ENCODE measurements around the gene POU1F1.
"Not testable (repeated sequence)": the region's sequence is repeated elsewhere in the genome, so short reads cannot be mapped to it uniquely, and the experiment has no call there.

Gene POU1F1

GRCh38 chr3:87248831-87249230 is 27.6 kb downstream of the POU1F1 start:
- no peak for DNase-seq

GRCh38 chr3:87248231-87248630 is 28.2 kb downstream of the POU1F1 start:
- DNase-seq, result not testable (repeated sequence)

GRCh38 chr3:87247430-87247773 is 29.0 kb downstream of the POU1F1 start:
- no peak for DNase-seq

- no peak for DNase-seq
Measured at GRCh38 chr3:87246662-87247429, 29.5 kb downstream of the POU1F1 start.

- no peak for DNase-seq
Measured at GRCh38 chr3:87236093-87236492, 40.3 kb downstream of the POU1F1 start.

- no peak for DNase-seq
Measured at GRCh38 chr3:87233805-87234204, 42.6 kb downstream of the POU1F1 start.

GRCh38 chr3:87229113-87229512 is 47.3 kb downstream of the POU1F1 start:
- no peak for DNase-seq

- no peak for DNase-seq
Measured at GRCh38 chr3:87228316-87228715, 48.1 kb downstream of the POU1F1 start.

GRCh38 chr3:87227835-87228144 is 48.6 kb downstream of the POU1F1 start:
- DNase-seq, result no peak

- DNase-seq, result peak; percentile 72
Measured at GRCh38 chr3:87227104-87227834, 49.1 kb downstream of the POU1F1 start, which contains the start of gene CHMP2B. TSS of gene CHMP2B (plus strand) at chr3:87227309. CDS start at chr3:87227523, 214 bp downstream.

- peak; percentile 12 for DNase-seq
Measured at GRCh38 chr3:87225659-87226058, 50.7 kb downstream of the POU1F1 start.

- DNase-seq, result no peak
Measured at GRCh38 chr3:87219611-87220010, 56.8 kb downstream of the POU1F1 start.

- DNase-seq, result no peak
Measured at GRCh38 chr3:87218560-87218959, 57.8 kb downstream of the POU1F1 start.
